GM23248 (cell line): ENCODE measurements around the gene TMEM215.

ENCODE experiments used
- EZH2 ChIP-seq: fragments of 200-600 bp; sonication (generic); IDR thresholded peaks from 2 replicates; pipeline ENCODE4 v1.6.1; 2018; ENCODE audit warnings: antibody characterized with exemption, mild to moderate bottlenecking; ENCODE audit not compliant: insufficient read depth, poor library complexity, severe bottlenecking
- EZH2phosphoT487 ChIP-seq: fragments of 200-600 bp; sonication (generic); IDR thresholded peaks from 2 replicates; pipeline ENCODE4 v1.6.1; 2018; ENCODE audit warnings: antibody characterized with exemption, moderate library complexity, mild to moderate bottlenecking, low read depth; ENCODE audit not compliant: insufficient read depth

DNA sequence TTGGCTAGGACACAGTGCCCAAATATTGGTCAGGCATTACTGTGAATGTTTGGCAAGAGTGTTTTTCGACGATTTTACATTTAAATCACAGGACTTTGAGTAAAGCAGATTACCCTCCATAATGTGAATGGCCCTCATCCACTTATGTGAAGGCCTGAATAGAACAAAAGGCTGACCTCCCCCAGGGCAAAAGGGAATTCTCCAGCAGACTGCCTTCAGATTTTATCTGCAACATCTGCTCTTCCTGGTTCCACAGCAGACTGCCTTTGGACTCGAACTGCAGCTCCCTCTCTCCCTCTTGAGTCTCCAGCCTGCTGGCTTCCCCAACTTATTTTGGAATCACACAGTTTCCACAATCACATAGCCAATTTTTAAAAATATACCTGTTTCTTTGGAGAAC is 7.1 kb upstream of the TMEM215 start:
- no peak for TF ChIP-seq EZH2
- no peak for TF ChIP-seq EZH2phosphoT487
